CD4-positive, alpha-beta T cell treated with Interleukin-17A for 4 hours (primary cell): ENCODE measurements around the gene PRKCQ.

Experiments
- DNase-seq: peaks from one replicate; pipeline ENCODE4 v3.0.0-alpha.2; 2020; ENCODE audit warnings: mixed read lengths

PRKCQ gene

DNA sequence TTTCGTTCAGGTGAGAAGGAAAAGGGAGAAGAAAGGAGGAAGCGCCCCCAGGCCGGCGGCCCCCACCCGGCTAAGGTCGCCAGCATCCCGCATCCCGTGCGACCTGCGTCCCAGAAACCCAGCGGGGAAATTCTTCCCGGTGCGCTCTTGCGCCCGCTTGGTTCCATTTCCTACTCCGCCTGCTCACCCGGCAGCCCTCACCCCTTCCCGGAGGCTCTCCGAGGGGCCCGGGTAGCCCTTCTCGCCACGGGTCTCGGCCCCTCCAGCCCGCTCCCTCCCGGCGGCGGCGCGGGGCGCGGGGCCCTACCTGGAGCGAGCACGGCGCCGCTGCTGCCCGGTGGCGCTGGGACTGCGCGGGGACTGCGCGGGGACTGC, at the start of gene PRKCQ:
Gene PRKCQ, minus strand, starts transcription at position 373 of the 375 bp plus-strand sequence. CDS start 65,141 bp downstream, outside the sequence.
- no peak for DNase-seq

DNA sequence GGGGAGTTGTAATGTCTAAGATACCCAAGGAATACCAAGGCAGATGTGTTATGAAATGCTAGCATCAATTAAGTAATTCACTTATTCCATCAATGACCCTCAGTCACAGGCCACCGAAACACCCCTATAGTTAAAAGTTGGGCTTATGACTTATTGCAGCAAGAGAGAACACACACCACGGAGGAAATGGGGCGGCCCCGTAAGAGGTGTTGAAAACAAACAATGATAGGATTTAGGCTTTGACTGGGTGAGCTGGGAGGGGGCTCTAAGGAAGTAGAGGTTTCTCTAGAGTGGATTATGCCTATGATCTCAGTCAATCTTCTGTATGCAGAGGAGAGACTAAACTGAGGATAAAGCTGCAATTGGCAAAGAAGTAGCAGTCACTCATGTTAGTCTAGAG, 45.4 kb upstream of the PRKCQ start:
- DNase-seq: no peak

DNA sequence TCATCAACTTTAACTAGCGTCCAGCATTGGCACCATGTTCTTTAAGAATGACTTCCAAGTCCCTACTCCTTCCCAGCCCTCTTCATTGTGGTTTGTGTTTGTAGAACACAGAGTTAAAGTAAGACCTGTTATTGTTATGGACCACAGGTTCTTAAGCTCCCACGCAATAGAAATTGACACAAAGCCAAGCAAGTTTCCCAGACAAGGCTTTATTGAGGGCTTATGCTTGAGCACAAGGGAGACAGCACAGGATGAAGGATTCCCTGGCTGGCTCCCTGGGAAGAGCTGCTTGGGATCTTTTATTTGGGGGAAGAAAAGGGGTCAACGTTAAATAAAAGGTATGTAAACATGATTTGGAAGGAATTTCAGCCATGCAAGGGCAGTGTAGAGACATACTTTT, 44.3 kb upstream of the PRKCQ start:
- DNase-seq: no peak

- no peak for DNase-seq
These were observed 42.8 kb upstream of the PRKCQ start for GRCh38 chr10:6622921-6623320.

- DNase-seq: no peak
These were observed 41.5 kb upstream of the PRKCQ start for GRCh38 chr10:6621536-6621935.

DNA sequence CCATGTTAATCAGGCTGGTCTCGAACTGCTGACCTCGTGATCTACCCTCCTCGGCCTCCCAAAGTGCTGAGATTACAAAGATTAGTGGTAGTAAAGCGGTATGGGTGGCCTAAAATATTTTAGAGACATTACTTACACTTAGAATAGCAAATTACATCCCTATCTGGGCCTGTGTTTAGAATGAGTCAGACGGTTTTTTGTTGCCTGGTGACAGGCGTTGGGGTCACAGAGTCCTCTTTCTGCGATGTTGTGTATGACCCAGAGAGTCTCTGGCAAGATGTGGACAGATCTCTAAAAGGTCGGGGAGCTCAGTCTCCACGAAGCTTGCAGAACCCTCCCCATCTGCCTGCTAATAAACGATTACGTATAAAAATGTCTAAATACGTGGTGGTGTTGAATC, 39.6 kb upstream of the PRKCQ start:
- no peak for DNase-seq

DNA sequence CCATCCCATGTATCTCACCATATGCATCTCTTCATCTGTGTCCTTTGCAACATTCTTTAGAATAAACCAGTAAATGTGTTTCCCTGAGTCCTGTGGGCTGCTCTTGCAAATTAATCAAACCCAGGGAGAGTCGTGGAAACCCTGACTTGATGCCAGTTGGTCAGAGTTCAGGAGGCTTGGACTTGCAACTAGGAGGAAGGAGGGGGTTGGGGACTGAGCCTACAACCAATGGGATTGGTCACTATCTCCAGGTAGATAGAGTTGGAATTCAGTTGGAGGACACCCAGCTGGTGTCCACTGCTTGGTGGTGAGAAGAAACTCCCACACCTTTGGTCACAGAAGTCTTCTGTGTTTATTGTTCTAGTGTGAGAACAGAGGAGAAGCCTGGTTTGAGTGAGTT, 38.3 kb upstream of the PRKCQ start:
- no peak for DNase-seq

DNA sequence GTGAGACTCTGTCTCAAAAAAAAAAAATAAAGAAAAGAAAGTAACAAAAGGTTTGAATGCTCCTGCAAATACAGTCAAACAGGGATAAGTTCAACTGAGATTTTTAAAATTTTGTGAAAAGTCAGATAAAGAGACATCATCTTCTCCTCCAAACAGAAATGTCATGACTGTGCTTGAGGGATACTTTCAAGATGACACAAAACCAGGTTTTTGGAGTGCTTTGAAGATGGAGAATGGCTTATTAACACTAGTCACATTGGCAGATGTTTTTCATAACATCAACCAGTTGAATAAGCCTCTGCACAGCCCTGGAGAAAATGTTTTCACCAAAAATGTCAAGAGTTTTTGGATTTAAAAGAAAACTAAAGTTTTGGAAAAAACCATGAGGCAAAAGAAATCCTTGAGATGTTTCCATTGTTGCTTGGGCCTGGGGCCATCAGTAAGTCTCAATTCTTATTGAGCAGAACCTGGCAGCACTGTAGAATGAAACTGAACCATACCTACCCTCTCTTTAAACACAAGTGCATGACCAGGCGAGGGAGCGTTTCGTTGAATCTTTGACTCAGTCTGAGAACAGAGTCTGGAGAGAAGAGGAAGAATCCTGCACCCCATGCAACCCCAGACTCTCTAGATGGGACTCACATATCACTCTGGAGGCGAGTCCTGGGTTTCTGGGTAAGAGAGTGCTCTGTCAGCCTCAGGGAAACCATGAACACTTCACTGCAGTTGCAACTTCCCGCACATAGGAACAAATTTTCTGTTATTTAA, 37.4 kb upstream of the PRKCQ start:
- DNase-seq: no peak

GRCh38 chr10:6615971-6616370, 35.9 kb upstream of the PRKCQ start:
- no peak for DNase-seq

DNA sequence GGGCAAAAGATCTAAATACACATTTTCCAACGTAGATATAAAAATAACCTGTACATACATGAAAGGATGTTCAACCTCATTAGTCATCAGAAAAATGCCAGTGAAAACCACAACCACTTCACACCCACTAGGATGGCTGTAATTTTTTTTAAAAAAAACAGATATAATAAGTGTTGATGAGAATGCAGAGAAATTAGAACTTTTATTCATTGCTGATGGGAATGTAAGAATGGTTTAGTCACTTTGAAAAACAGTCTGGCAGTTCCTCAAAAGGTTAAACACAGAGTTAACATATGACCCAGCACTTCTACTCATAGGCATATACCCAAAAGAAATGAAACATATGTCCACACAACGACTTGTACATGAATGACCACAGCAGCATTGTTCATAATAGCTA, 32.3 kb upstream of the PRKCQ start:
- DNase-seq: no peak

DNA sequence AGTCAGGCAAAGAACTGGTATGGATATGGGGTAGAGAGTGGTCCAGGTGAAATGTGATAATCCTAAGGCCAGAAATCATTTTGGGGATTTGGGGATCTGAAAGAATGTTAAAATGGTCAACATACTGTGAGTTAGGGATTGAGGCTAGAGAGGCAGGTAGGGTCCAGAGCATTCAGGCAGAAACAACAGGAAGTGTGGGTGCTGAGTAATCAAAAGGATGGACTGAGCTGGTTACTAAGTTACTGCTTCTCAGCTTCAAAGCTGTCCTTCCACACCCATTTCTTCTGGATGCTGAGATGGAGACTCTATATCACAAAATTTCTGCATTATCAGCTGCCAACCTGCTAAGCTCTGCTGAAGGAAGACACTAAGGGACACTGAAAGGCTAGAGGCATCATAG, 30.6 kb upstream of the PRKCQ start:
- no peak for DNase-seq

- DNase-seq: no peak
These were observed 29.5 kb upstream of the PRKCQ start for GRCh38 chr10:6609625-6610024.

DNA sequence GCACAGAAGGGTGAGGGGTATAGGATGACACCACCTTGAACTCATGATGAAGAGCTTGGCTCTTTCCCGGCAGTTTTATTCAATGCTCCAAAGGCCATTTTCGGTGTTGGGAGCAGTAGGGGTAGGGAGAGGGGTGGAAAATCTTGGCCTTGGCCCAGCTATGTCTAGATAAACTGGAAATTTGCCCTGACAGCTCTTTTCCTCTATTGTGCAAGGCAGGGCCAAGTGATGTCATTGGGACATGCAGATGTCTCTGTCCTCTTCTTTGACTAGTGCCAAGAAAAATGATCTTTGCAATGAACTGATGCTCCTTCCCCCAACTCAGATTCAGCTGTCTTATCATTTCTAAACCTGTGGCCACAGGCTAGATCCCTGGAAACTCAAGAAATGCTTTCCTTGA, 27.7 kb upstream of the PRKCQ start:
- no peak for DNase-seq

DNA sequence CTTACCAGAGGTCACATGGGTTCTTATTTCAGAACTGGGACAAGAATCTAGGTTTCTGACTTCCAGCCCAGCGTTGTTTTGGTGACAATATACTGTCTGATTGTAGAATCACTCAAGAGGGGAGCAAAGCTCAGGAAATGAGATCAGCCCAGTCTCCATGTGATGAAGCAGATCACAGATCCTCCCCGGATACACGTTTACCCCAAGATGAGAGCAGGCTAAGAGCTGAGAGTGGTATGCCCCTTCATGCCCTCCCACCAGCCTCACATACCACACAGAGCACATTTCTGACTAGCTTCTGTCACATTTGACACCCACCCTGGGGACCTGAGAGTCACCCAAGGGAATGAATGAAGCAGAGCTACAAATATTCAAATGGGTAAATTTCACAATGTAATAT, 27.1 kb upstream of the PRKCQ start:
- peak; percentile 59 for DNase-seq

- DNase-seq: no peak
These were observed 23.4 kb upstream of the PRKCQ start for GRCh38 chr10:6603142-6604125.

DNA sequence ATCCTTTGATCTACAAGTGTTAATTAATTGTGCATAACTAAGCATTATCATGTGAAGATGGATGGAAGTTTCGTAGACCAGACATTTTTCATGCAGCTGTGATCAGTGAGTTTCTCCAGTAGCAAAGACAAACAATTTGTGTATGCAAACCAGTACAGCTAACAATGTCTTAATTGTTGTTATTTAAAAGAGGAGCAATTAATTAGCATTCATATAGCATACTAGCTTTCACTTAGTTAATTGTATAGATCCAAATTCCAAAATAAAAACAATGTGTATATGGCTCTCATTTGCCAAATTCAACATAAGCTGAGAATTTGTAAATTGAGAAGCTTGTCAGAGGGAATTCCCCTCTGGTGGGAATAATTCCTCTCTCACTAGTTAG, 22.6 kb upstream of the PRKCQ start:
- no peak for DNase-seq

GRCh38 chr10:6602026-6602699, 22.1 kb upstream of the PRKCQ start:
- no peak for DNase-seq

GRCh38 chr10:6601246-6601805, 21.2 kb upstream of the PRKCQ start:
- peak; percentile 40 for DNase-seq

- DNase-seq: peak; percentile 37
These were observed 20.3 kb upstream of the PRKCQ start for GRCh38 chr10:6600224-6600987.

DNA sequence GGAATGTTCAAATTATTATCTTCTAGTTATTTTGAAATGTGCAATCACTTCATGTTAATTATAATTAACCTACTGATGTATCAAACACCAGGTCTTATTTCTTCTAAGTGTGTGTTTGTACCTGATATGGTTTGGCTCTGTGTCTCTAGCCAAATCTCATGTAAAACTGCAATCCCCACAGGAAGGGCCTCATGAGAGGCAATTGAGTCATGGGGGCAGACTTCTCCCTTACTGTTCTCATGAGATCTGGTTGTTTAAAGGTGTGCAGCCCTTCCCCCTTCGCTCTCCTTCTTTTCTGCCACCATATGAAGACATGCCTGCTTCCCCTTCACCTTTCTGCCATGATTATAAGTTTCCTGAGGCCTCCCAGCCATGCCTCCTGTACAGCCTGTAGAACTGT, 18.6 kb upstream of the PRKCQ start:
- DNase-seq: peak; percentile 40

DNA sequence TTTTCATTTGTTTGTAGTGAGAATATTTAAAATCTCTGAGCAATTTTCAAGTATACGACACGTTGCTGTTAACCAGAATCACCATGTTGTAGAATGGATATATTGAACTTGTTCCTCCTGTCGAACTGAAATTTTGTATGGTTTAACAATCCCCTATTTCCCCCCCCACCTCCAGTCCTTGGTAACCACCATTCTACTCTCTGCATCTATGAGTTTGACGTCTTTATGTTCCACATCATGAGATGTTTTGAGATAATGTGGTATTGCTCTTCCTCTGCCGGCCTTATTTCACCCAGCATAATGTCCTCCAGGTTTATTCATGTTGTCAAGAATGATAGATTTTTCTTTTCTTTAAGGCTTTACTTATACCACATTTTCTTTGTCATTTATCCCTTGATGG, 17.4 kb upstream of the PRKCQ start:
- no peak for DNase-seq

DNA sequence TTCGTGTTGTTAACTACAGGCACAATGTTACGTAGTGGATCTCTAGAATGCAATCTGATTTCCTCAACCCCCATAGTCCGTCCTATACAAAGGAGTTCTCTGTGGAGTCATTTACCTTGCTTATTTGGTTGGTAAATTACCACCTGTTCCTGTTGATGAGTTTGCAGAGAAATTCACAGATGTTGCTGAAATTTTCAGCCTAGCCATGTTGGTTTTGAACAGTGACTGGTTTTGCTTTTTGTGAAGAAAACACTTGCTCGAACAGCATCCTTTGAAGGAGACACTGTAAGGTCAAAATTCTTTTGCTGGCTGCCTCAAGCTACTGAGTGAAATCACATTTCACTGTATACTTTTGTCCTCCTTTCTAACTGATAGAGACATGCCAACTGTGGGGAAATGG, 15.4 kb upstream of the PRKCQ start:
- DNase-seq: peak; percentile 23
